ENCODE data around the gene TMEM145. TPM values are rescaled to one million over a fixed set of nuclear protein-coding genes. Genes with fewer than 3 reads are reported as not detected.

The TMEM145 gene
- total RNA-seq, 1 experiment from 2014 or later, result 3.0 TPM

DNA sequence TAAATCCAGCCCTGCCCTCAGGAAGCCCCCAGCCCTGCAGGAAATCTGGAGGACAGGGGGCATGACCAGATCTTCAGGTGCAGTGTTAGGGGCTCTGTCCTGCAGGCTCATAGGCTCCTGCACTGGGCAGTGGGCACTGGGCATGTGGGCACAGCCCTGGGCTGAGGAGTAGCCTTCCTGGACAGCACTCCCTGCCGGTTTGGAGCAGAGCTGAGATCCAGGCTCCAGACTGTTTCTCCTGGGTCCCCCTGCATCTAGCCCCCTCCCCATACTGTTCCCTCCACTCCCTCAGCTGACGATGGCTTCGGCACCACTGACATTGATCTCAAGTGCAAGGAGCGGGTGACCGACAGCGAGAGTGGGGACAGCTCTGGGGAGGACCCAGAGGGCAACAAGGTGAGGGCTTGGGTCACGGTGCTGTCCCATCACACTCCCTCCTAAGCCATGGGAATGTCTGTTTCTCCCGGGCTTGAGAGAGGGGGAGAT is 23.5 kb upstream of the TMEM145 start:
- intact Hi-C loops (cut with micrococcal nuclease; ENCODE audit: unreplicated experiment) (no loop called here), in situ Hi-C loops (cut with HindIII; ENCODE audit: low pct_unique_long_range_greater_than_20kb, low sequenced_read_pairs) (no loop called here)
- Histone ChIP-seq H3K27me3 (ENCODE audit: control insufficient read depth, insufficient read depth, low read length) (no peaks in the 10 kb centered on the region), H3K4me1 (ENCODE audit: control insufficient read depth, insufficient read depth, low read length) (peaks cover 15% of the 10 kb centered on the region), H3K36me3 (ENCODE audit: control insufficient read depth, insufficient read depth, low read length) (no peaks in the 10 kb centered on the region; the same call in 1 of the 2 replicates), H3K27ac (ENCODE audit: low read length) (no peak overlapping the region), H3K4me3 (ENCODE audit: low read depth in 2 of 2, low read length in 2 of 2) (no peak overlapping the region), H3K9me3 (ENCODE audit: control insufficient read depth, insufficient read depth, low read depth, low read length) (no peaks in the 10 kb centered on the region)
- CTCF ChIA-PET, result no interaction called here
- POLR2A ChIA-PET, result no interaction called here
- TF ChIP-seq TCF7L2 (IDR thresholded peaks at IDR 0.05; ENCODE audit: low read depth, low read length) (no peak), SIN3A (IDR thresholded peaks at IDR 0.05; ENCODE audit: borderline replicate concordance, insufficient read depth, low read depth, low read length) (no peak), POLR2AphosphoS5 (IDR thresholded peaks at IDR 0.05; ENCODE audit: low read depth, low read length) (no peak)
- TF ChIP-seq, protein P1, sequence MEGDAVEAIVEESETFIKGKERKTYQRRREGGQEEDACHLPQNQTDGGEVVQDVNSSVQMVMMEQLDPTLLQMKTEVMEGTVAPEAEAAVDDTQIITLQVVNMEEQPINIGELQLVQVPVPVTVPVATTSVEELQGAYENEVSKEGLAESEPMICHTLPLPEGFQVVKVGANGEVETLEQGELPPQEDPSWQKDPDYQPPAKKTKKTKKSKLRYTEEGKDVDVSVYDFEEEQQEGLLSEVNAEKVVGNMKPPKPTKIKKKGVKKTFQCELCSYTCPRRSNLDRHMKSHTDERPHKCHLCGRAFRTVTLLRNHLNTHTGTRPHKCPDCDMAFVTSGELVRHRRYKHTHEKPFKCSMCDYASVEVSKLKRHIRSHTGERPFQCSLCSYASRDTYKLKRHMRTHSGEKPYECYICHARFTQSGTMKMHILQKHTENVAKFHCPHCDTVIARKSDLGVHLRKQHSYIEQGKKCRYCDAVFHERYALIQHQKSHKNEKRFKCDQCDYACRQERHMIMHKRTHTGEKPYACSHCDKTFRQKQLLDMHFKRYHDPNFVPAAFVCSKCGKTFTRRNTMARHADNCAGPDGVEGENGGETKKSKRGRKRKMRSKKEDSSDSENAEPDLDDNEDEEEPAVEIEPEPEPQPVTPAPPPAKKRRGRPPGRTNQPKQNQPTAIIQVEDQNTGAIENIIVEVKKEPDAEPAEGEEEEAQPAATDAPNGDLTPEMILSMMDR (IDR thresholded peaks at IDR 0.05), result no peak
- TF ChIP-seq, protein P2, sequence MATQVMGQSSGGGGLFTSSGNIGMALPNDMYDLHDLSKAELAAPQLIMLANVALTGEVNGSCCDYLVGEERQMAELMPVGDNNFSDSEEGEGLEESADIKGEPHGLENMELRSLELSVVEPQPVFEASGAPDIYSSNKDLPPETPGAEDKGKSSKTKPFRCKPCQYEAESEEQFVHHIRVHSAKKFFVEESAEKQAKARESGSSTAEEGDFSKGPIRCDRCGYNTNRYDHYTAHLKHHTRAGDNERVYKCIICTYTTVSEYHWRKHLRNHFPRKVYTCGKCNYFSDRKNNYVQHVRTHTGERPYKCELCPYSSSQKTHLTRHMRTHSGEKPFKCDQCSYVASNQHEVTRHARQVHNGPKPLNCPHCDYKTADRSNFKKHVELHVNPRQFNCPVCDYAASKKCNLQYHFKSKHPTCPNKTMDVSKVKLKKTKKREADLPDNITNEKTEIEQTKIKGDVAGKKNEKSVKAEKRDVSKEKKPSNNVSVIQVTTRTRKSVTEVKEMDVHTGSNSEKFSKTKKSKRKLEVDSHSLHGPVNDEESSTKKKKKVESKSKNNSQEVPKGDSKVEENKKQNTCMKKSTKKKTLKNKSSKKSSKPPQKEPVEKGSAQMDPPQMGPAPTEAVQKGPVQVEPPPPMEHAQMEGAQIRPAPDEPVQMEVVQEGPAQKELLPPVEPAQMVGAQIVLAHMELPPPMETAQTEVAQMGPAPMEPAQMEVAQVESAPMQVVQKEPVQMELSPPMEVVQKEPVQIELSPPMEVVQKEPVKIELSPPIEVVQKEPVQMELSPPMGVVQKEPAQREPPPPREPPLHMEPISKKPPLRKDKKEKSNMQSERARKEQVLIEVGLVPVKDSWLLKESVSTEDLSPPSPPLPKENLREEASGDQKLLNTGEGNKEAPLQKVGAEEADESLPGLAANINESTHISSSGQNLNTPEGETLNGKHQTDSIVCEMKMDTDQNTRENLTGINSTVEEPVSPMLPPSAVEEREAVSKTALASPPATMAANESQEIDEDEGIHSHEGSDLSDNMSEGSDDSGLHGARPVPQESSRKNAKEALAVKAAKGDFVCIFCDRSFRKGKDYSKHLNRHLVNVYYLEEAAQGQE (IDR thresholded peaks at IDR 0.05; ENCODE audit: insufficient read depth in 1 of 2, low read depth in 2 of 2, low read length in 1 of 2), result no peak
- BruUV-seq (replicated peaks), result no TSS peak
- no peak for DNase-seq (ENCODE audit: low read depth, low spot score)
- no peak for ATAC-seq

DNA sequence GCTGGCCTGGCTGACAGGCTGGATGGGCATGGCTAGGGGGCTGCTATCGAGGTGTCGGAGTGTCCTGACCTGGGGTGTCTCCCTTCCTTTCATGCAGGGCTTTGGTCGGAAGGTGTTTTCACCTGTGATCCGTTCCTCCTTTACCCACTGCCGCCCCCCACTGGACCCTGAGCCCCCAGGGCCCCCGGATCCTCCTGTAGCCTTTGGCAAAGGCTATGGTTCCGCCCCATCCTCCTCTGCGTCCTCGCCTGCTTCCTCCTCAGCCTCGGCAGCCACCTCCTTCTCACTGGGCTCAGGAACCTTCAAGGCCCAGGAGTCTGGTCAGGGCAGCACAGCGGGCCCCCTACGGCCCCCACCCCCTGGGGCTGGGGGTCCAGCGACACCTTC is 23.0 kb upstream of the TMEM145 start:
- no peak for DNase-seq (ENCODE audit: low read depth, low spot score)
- no peak for TF ChIP-seq TCF7L2 (IDR thresholded peaks at IDR 0.05; ENCODE audit: low read depth, low read length)
- TF ChIP-seq SIN3A (IDR thresholded peaks at IDR 0.05; ENCODE audit: borderline replicate concordance, insufficient read depth, low read depth, low read length), result no peak
- TF ChIP-seq, protein P1 (IDR thresholded peaks at IDR 0.05), result no peak
- no peak for TF ChIP-seq POLR2AphosphoS5 (IDR thresholded peaks at IDR 0.05; ENCODE audit: low read depth, low read length)
- TF ChIP-seq, protein P2 (IDR thresholded peaks at IDR 0.05; ENCODE audit: insufficient read depth in 1 of 2, low read depth in 2 of 2, low read length in 1 of 2), result no peak
- Histone ChIP-seq H3K27me3 (ENCODE audit: control insufficient read depth, insufficient read depth, low read length) (no peaks in the 10 kb centered on the region), H3K4me1 (ENCODE audit: control insufficient read depth, insufficient read depth, low read length) (peaks cover 12% of the 10 kb centered on the region), H3K4me3 (ENCODE audit: low read depth in 2 of 2, low read length in 2 of 2) (no peak overlapping the region), H3K9me3 (ENCODE audit: control insufficient read depth, insufficient read depth, low read depth, low read length) (no peaks in the 10 kb centered on the region), H3K27ac (ENCODE audit: low read length) (no peak overlapping the region), H3K36me3 (ENCODE audit: control insufficient read depth, insufficient read depth, low read length) (no peaks in the 10 kb centered on the region; the same call in 1 of the 2 replicates)
- ChIA-PET POLR2A (no interaction called here), CTCF (no interaction called here)
- in situ Hi-C loops (cut with HindIII; ENCODE audit: low pct_unique_long_range_greater_than_20kb, low sequenced_read_pairs), result no loop called here
- no peak for ATAC-seq
- no TSS peak for BruUV-seq (replicated peaks)
- intact Hi-C loops (cut with micrococcal nuclease; ENCODE audit: unreplicated experiment), result no loop called here

Data from Panc1 (cell line).